HepG2 (cell line): Measurements from ENCODE around the gene NAA30. TPM values are rescaled to one million over a fixed set of nuclear protein-coding genes. Genes with fewer than 3 reads are reported as not detected.
A peak's percentile ranks its signal among the peaks of the same experiment; 100 is the strongest.

Experiments used
- ATF4 ChIP-seq, 2 experiments: fragments of 450-650 bp in 1 of 2; sonication (generic) in 1 of 2; formaldehyde crosslinking; IDR thresholded peaks; 2 replicates each; pipeline versions ENCODE4 v1.5.0 to v1.8.0; 2020 to 2022; ENCODE audit warnings: mild to moderate bottlenecking in 1 of 2, missing genetic modification reagents in 1 of 2
- ELF1 ChIP-seq: sonication (generic); formaldehyde crosslinking; IDR thresholded peaks from 2 replicates; pipeline ENCODE4 v1.4.0; 2020; ENCODE audit warnings: missing genetic modification reagents
- HDAC6 ChIP-seq: fragments of 200-600 bp; sonication (generic); IDR thresholded peaks from 2 replicates; pipeline ENCODE4 v1.7.0; 2017; ENCODE audit warnings: mild to moderate bottlenecking, antibody characterized with exemption, low read length, low read depth
- HIVEP1 ChIP-seq: sonication (generic); formaldehyde crosslinking; IDR thresholded peaks from 2 replicates; pipeline ENCODE4 v1.4.0; 2020; ENCODE audit warnings: mild to moderate bottlenecking, missing genetic modification reagents
- HMGXB4 ChIP-seq, 2 experiments: sonication (generic) in 1 of 2; formaldehyde crosslinking in 1 of 2; IDR thresholded peaks; 2 replicates each; pipeline versions ENCODE4 v1.4.0 to v1.6.1; 2018 to 2020; ENCODE audit warnings: missing genetic modification reagents in 2 of 2, borderline replicate concordance in 1 of 2, low read depth in 1 of 2, mild to moderate bottlenecking in 1 of 2, missing biosample characterization in 1 of 2
- HNRNPH1 ChIP-seq: fragments of 200-400 bp; formaldehyde crosslinking; optimal IDR thresholded peaks from 2 replicates; pipeline ENCODE3; 2017; ENCODE audit warnings: mild to moderate bottlenecking, low read depth, low read length
- HOXA3 ChIP-seq: sonication (generic); formaldehyde crosslinking; IDR thresholded peaks from 2 replicates; pipeline ENCODE4 v1.5.0; 2020; ENCODE audit warnings: missing genetic modification reagents
- KLF11 ChIP-seq: IDR thresholded peaks from 2 replicates; pipeline ENCODE4 v1.6.1; 2016; ENCODE audit warnings: missing compliant biosample characterization
- MAF1 ChIP-seq: sonication (generic); formaldehyde crosslinking; IDR thresholded peaks from 2 replicates; pipeline ENCODE4 v1.5.0; 2020; ENCODE audit warnings: missing genetic modification reagents, borderline replicate concordance
- NFIB ChIP-seq: sonication (generic); formaldehyde crosslinking; IDR thresholded peaks from 2 replicates; pipeline ENCODE4 v1.9.0; 2021; ENCODE audit warnings: missing genetic modification reagents, mild to moderate bottlenecking, borderline replicate concordance
- NR2C2 ChIP-seq: sonication (generic); formaldehyde crosslinking; IDR thresholded peaks from 2 replicates; pipeline ENCODE4 v1.4.0; 2020; ENCODE audit warnings: missing genetic modification reagents, mild to moderate bottlenecking, moderate library complexity, borderline replicate concordance
- PLRG1 ChIP-seq: fragments of 450-650 bp; conservative IDR thresholded peaks from 2 replicates; pipeline ENCODE4 v1.6.1; 2016
- POLR2AphosphoS5 ChIP-seq: IDR thresholded peaks from 2 replicates; pipeline ENCODE4 v1.6.1; 2012; ENCODE audit warnings: low read depth, low read length
- POLR2G ChIP-seq: fragments of 200-400 bp; formaldehyde crosslinking; IDR thresholded peaks from 2 replicates; pipeline ENCODE4 v1.6.1; 2018; ENCODE audit warnings: mild to moderate bottlenecking, low read depth, low read length, moderate library complexity
- SALL1 ChIP-seq: sonication (generic); formaldehyde crosslinking; IDR thresholded peaks from 2 replicates; pipeline ENCODE4 v1.8.0; 2022; ENCODE audit warnings: mild to moderate bottlenecking, missing genetic modification reagents
- SRSF1 ChIP-seq: fragments of 200-400 bp; formaldehyde crosslinking; optimal IDR thresholded peaks from 2 replicates; pipeline ENCODE3; 2017; ENCODE audit warnings: mild to moderate bottlenecking, low read depth, low read length, moderate library complexity
- ZNF333 ChIP-seq: sonication (generic); formaldehyde crosslinking; IDR thresholded peaks from 2 replicates; pipeline ENCODE4 v1.4.0; 2020; ENCODE audit warnings: mild to moderate bottlenecking, missing genetic modification reagents, borderline replicate concordance
- ZNF567 ChIP-seq: sonication (generic); formaldehyde crosslinking; IDR thresholded peaks from 2 replicates; pipeline ENCODE4 v1.8.1; 2023; ENCODE audit warnings: mild to moderate bottlenecking, missing genetic modification reagents, borderline replicate concordance
- ZNF598 ChIP-seq: sonication (generic); formaldehyde crosslinking; IDR thresholded peaks from 2 replicates; pipeline ENCODE4 v1.5.1; 2020; ENCODE audit warnings: mild to moderate bottlenecking, missing genetic modification reagents, borderline replicate concordance
- ZNF644 ChIP-seq: IDR thresholded peaks from 2 replicates; pipeline ENCODE4 v1.6.1; 2016; ENCODE audit warnings: low read depth
- ZNF687 ChIP-seq: sonication (generic); formaldehyde crosslinking; IDR thresholded peaks from 2 replicates; pipeline ENCODE4 v1.5.1; 2020; ENCODE audit warnings: mild to moderate bottlenecking, missing genetic modification reagents, moderate library complexity
- ZNF746 ChIP-seq: sonication (generic); formaldehyde crosslinking; IDR thresholded peaks from 2 replicates; pipeline ENCODE4 v1.8.0; 2022; ENCODE audit warnings: mild to moderate bottlenecking, missing genetic modification reagents
- ZNF788 ChIP-seq: sonication (generic); formaldehyde crosslinking; IDR thresholded peaks from 2 replicates; pipeline ENCODE4 v1.5.0; 2020; ENCODE audit warnings: mild to moderate bottlenecking, missing genetic modification reagents, borderline replicate concordance
- polyA plus RNA-seq, 8 experiments: library from polyadenylated mRNA; depleted of rRNA in 3 of 8; stranded (reverse) in 7 of 8; unstranded in 1 of 8; fragments of >200 nt; fragmentation: Illumina TruSeq in 4 of 8; extraction: Trizol in 4 of 8; gene quantifications; 2 replicates each; pipeline versions ENCODE4 v1.2.1 to v1.2.3, GENCODE V29; 2011 to 2016; ENCODE audit warnings: low read depth in 4 of 8, missing spikeins in 1 of 8, mixed read lengths in 1 of 8; ENCODE audit not compliant: insufficient read depth in 1 of 8
- total RNA-seq, 5 experiments: library from RNA; depleted of rRNA; stranded (reverse); fragments of >200 nt; fragmentation: Illumina TruSeq; extraction: Trizol; gene quantifications; 2 replicates each; pipeline ENCODE4 v1.2.3, GENCODE V29; 2016; ENCODE audit warnings: low read depth in 1 of 5

NAA30 gene
- total and polyA plus RNA-seq, 2 of the 13 experiments (the other 11 are each of a cell fraction or from before 2014, with no cell fraction given): 10.8 to 18.4 TPM

DNA sequence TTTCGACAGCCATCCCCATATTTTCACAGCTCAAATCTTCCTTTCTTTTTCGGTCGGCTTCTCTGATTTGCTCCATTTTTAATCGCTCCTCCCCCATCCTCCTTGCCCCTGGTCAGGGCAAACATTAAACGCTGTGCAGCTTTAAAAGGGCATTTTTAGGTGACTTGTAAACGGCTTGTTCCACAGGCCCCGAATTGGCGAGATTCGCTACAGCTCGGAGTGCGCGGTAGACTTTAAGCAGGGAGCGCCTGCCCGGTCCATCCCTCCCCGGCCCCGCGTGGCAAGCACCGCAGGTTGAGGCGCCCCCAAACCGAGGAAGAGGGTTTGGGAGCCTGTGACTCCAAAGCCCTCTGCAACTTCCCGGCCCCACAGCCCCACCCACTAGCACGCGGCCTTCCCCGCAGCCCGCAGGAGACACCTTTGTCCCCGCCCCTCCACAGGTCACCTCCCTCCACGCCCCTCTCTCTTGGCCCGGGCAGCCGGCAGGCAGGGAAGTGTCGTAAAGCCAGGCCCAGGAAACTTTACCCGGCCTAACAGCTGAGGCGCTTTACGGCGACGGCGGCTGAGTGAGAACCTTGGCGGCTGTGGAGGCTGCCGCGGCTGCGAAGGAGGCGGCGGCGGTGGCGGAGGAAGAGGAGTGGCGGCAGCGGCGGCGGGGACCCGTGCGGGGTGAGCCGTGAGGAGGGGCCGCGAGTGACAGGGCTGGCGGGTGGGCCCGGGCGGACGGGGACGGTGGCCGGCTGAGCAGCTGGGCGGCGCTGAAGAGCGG, at the start of gene NAA30 (continued):
- TF ChIP-seq ELF1 (CRISPR knock-in tag) (peak; percentile 63; the same call in 1 of the 2 replicates), HDAC6 (no peak), NFIB (CRISPR knock-in tag) (no peak), HNRNPH1 (peak; percentile 63), HOXA3 (CRISPR knock-in tag) (peak; percentile 36; the same call in 1 of the 2 replicates), ZNF333 (CRISPR knock-in tag) (peak; percentile 73; the same call in 1 of the 2 replicates), HIVEP1 (CRISPR knock-in tag) (0 out of 2 replicates have a peak, but pooled peaks have one; percentile 18), POLR2AphosphoS5 (peak; percentile 82), NR2C2 (CRISPR knock-in tag) (peak; percentile 92), SALL1 (CRISPR knock-in tag) (peak; percentile 81), ZNF644 (CRISPR knock-in tag) (no peak), ZNF746 (CRISPR knock-in tag) (no peak), PLRG1 (no peak), MAF1 (no peak), ZNF567 (CRISPR knock-in tag) (0 out of 2 replicates have a peak, but pooled peaks have one; percentile 65), KLF11 (CRISPR knock-in tag) (peak; percentile 45; the same call in 1 of the 2 replicates), ZNF687 (CRISPR knock-in tag) (peak; percentile 73), ZNF788 (CRISPR knock-in tag) (peak; percentile 50; the same call in 1 of the 2 replicates), POLR2G (peak; percentile 82), ZNF598 (CRISPR knock-in tag) (0 out of 2 replicates have a peak, but pooled peaks have one; percentile 33), SRSF1 (peak; percentile 63), HMGXB4 (CRISPR knock-in tag; IDR thresholded peaks at IDR 0.05; ENCODE audit: borderline replicate concordance in 1 of 2, low read depth in 1 of 2) (peak; percentile 15 to 81; a peak in 2 of 4 replicates), ATF4 (CRISPR knock-in tag; IDR thresholded peaks at IDR 0.05) (no peak)
